Activated CD4-positive, alpha-beta T cell treated with anti-CD3 and anti-CD28 coated beads for 4 hours (primary cell): ENCODE measurements around the gene ITIH2.
"Not testable (repeated sequence)": the region's sequence is repeated elsewhere in the genome, so short reads cannot be mapped to it uniquely, and the experiment has no call there.

Source experiments
- DNase-seq, 2 donors: peaks; one replicate each; pipeline ENCODE4 v3.0.0-alpha.2; 2020

ITIH2 gene

GRCh38 chr10:7703140-7703539 lies at the start of gene ITIH2:
ITIH2 (plus strand) TSS chr10:7703316; CDS start chr10:7703435, 119 bp downstream.
- DNase-seq = no peak

- DNase-seq = not testable (repeated sequence)
These were observed 46.0 kb upstream of the ITIH2 start for GRCh38 chr10:7657079-7657478.

GRCh38 chr10:7657552-7657951 lies 45.6 kb upstream of the ITIH2 start:
- DNase-seq = no peak

GRCh38 chr10:7659560-7659959 lies 43.6 kb upstream of the ITIH2 start:
- DNase-seq = no peak

GRCh38 chr10:7662522-7662921 lies 40.6 kb upstream of the ITIH2 start:
- DNase-seq = no peak

GRCh38 chr10:7664707-7665106 lies 38.4 kb upstream of the ITIH2 start:
- DNase-seq = no peak

GRCh38 chr10:7665767-7666166 lies 37.3 kb upstream of the ITIH2 start:
- no peak for DNase-seq

GRCh38 chr10:7666253-7667023 lies 36.7 kb upstream of the ITIH2 start, which contains the start of gene ITIH5:
ITIH5 (minus strand) TSS chr10:7666966; CDS start chr10:7666892, 74 bp downstream.
- no peak for DNase-seq

- DNase-seq = peak; percentile 4 to 26
These were observed 35.6 kb upstream of the ITIH2 start for GRCh38 chr10:7667262-7668141.

- no peak for DNase-seq
These were observed 33.0 kb upstream of the ITIH2 start for GRCh38 chr10:7670157-7670556.

GRCh38 chr10:7672341-7673134 lies 30.6 kb upstream of the ITIH2 start:
- DNase-seq = no peak

GRCh38 chr10:7679256-7679655 lies 23.9 kb upstream of the ITIH2 start:
- DNase-seq = no peak

GRCh38 chr10:7680078-7680477 lies 23.0 kb upstream of the ITIH2 start:
- DNase-seq = not testable (repeated sequence)

GRCh38 chr10:7686351-7687171 lies 16.6 kb upstream of the ITIH2 start:
- no peak for DNase-seq

GRCh38 chr10:7687228-7687907 lies 15.7 kb upstream of the ITIH2 start:
- peak; percentile 69 to 79 for DNase-seq

GRCh38 chr10:7689591-7689990 lies 13.5 kb upstream of the ITIH2 start:
- no peak for DNase-seq

- DNase-seq = not testable (repeated sequence)
These were observed 12.1 kb upstream of the ITIH2 start for GRCh38 chr10:7690885-7691597.

- not testable (repeated sequence) for DNase-seq
These were observed 10.7 kb upstream of the ITIH2 start for GRCh38 chr10:7692368-7692767.

- not testable (repeated sequence) for DNase-seq
These were observed 9.9 kb upstream of the ITIH2 start for GRCh38 chr10:7693194-7693593.

GRCh38 chr10:7696545-7696944 lies 6.6 kb upstream of the ITIH2 start:
- DNase-seq = no peak

GRCh38 chr10:7697426-7697825 lies 5.7 kb upstream of the ITIH2 start:
- DNase-seq = no peak
